ENCODE results near the gene PTBP3. TPM values are rescaled to one million over a fixed set of nuclear protein-coding genes. Genes with fewer than 3 reads are reported as not detected.
"Not testable (repeated sequence)": the region's sequence is repeated elsewhere in the genome, so short reads cannot be mapped to it uniquely, and the experiment has no call there.

PTBP3 gene
- total RNA-seq, 2 experiments from 2014 or later: 98.9 to 176 TPM

GRCh38 chr9:112377087-112377486, 43.7 kb upstream of the PTBP3 start:
- POLR2A ChIA-PET: no interaction called here
- ATAC-seq (no peak), DNase-seq (no peak)
- Mint-ChIP-seq H3K27me3 (no peaks in the 10 kb centered on the region), H3K36me3 (ENCODE audit: low read depth) (no peaks in the 10 kb centered on the region), H3K9me3 (ENCODE audit: low read depth) (no peaks in the 10 kb centered on the region), H3K4me1 (peaks cover 38% of the 10 kb centered on the region), H3K27ac (no peak overlapping the region), H3K4me3 (no peak overlapping the region)
- CTCF ChIA-PET: interaction anchor here (0.7 to 1.0 kb wide), 2 partner anchors 12 to 17 kb away, joined by 3 read pairs; no protein-coding TSS in a partner anchor
- intact Hi-C loops (cut with DNase I, micrococcal nuclease): loop anchor here in 1 of 2 experiments (10.0 kb wide), 1 partner anchor 338 kb away; the partner anchor contains the start of gene INIP

DNA sequence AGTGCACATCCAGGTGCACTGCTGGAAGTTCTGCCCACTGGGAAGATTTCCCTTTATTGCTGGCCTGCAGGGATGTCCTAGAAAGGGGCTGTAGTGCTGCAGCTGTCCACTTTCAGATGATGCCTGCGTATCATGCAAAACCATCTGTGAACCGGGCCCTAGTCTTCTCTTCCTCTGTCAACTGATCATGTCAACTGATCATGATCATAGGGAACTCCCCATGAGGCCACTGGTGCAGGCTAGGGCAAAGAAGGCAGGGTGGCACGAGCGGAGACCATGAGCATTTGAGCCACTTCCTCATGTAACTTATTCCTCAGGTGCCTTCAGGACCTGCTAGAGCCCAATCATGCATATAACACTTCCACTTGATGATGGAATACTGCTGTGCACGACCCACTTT, 41.9 kb upstream of the PTBP3 start:
- peaks cover 26% of the 10 kb centered on the region for H3K4me1 Mint-ChIP-seq
- no peak overlapping the region for H3K4me3 Mint-ChIP-seq
- H3K27ac Mint-ChIP-seq: no peak overlapping the region
- intact Hi-C loops (cut with DNase I, micrococcal nuclease): loop anchor here in 1 of 2 experiments (10.0 kb wide), 1 partner anchor 339 kb away; the partner anchor contains the start of gene INIP
- DNase-seq: no peak
- peaks cover 3% of the 10 kb centered on the region for H3K9me3 Mint-ChIP-seq (ENCODE audit: low read depth)
- no peaks in the 10 kb centered on the region for H3K36me3 Mint-ChIP-seq (ENCODE audit: low read depth)
- no peaks in the 10 kb centered on the region for H3K27me3 Mint-ChIP-seq
- ChIA-PET POLR2A (no interaction called here), CTCF (no interaction called here)
- ATAC-seq: no peak

- DNase-seq; CTCF ChIA-PET; H3K27me3 Mint-ChIP-seq; ATAC-seq; POLR2A ChIA-PET; H3K36me3 Mint-ChIP-seq (ENCODE audit: low read depth); H3K27ac Mint-ChIP-seq; H3K4me3 Mint-ChIP-seq: not testable (repeated sequence)
- intact Hi-C loops (cut with DNase I, micrococcal nuclease): loop anchor here in 1 of 2 experiments (10.0 kb wide), 1 partner anchor 341 kb away; the partner anchor contains the start of gene INIP
- Mint-ChIP-seq H3K9me3 (ENCODE audit: low read depth) (peaks cover 12% of the 10 kb centered on the region), H3K4me1 (peaks cover 26% of the 10 kb centered on the region)
Measured at GRCh38 chr9:112374232-112374631, 40.8 kb upstream of the PTBP3 start.

- POLR2A ChIA-PET; H3K27ac Mint-ChIP-seq; H3K27me3 Mint-ChIP-seq; H3K36me3 Mint-ChIP-seq (ENCODE audit: low read depth); DNase-seq; H3K4me3 Mint-ChIP-seq; ATAC-seq: not testable (repeated sequence)
- CTCF ChIA-PET: interaction anchor here (0.6 to 2.3 kb wide), 2 partner anchors 13 to 482 kb away, joined by 3 to 7 read pairs; no protein-coding TSS in a partner anchor
- intact Hi-C loops (cut with DNase I, micrococcal nuclease): loop anchor here in 1 of 2 experiments (10.0 kb wide), 1 partner anchor 341 kb away; the partner anchor contains the start of gene INIP
- Mint-ChIP-seq H3K4me1 (peaks cover 21% of the 10 kb centered on the region), H3K9me3 (ENCODE audit: low read depth) (peaks cover 12% of the 10 kb centered on the region)
Measured at GRCh38 chr9:112373666-112374065, 40.2 kb upstream of the PTBP3 start.

DNA sequence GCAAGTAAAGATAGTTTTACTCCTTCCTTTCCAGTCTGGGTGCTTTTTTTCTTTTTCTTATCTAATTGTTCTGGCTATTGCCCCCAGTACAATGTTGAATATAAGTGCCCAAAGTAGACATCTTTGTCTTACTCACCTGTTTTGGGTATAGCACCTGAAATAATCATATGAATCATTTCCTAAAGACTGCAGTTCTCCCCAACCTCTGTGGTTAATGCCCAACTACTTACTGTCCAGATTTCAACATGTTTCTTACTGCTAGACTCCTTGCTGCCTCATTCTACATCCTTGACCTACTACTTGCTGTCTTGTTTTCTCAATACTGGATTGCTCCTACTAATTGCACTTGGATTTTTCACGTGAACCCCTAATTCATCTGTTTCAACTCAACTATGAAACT, 37.6 kb upstream of the PTBP3 start:
- Mint-ChIP-seq H3K4me3 (no peak overlapping the region), H3K27me3 (no peaks in the 10 kb centered on the region), H3K9me3 (ENCODE audit: low read depth) (peaks cover 18% of the 10 kb centered on the region), H3K4me1 (no peaks in the 10 kb centered on the region), H3K27ac (no peak overlapping the region), H3K36me3 (ENCODE audit: low read depth) (no peaks in the 10 kb centered on the region)
- DNase-seq (no peak), ATAC-seq (no peak)
- POLR2A ChIA-PET: interaction anchor here (0.5 kb wide), 1 partner anchor 620 kb away, joined by 4 read pairs; no protein-coding TSS in a partner anchor
- CTCF ChIA-PET: interaction anchor here (2.1 kb wide), 1 partner anchor 10 kb away, joined by 6 read pairs; no protein-coding TSS in a partner anchor
- intact Hi-C loops (cut with DNase I, micrococcal nuclease): loop anchor here in 1 of 2 experiments (10.0 kb wide), 1 partner anchor 344 kb away; the partner anchor contains the start of gene INIP

DNA sequence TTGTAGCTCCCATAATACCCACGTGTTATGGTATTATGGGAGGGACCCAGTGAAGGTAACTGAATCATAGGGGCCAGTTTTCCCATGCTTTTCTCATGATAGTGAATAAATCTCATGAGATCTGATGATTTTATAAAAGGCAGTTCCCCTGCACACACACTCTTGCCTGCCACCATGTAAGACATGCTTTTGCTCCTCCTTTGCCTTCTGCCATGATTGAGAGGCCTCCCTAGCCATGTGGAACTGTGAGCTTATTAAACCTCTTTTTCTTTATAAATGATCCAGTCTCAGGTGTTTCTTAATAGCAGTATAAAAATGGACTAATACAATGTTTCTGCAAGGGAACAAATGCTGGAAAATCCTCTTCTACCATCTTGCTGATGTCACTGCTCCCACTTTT, 36.4 kb upstream of the PTBP3 start:
- no peak for ATAC-seq

GRCh38 chr9:112367465-112367864, 34.0 kb upstream of the PTBP3 start:
- POLR2A ChIA-PET: interaction anchor here (0.6 kb wide), 2 partner anchors 288 to 605 kb away, joined by 3 to 6 read pairs; no protein-coding TSS in a partner anchor
- no peak overlapping the region for H3K27ac Mint-ChIP-seq
- CTCF ChIA-PET: interaction anchor here (0.9 to 1.8 kb wide), 4 partner anchors 12 to 609 kb away, joined by 3 to 6 read pairs (median 4); no protein-coding TSS in a partner anchor
- peaks cover 6% of the 10 kb centered on the region for H3K27me3 Mint-ChIP-seq
- H3K36me3 Mint-ChIP-seq (ENCODE audit: low read depth): peaks cover 4% of the 10 kb centered on the region
- DNase-seq (no peak), ATAC-seq (no peak)
- no peak overlapping the region for H3K4me3 Mint-ChIP-seq
- no peaks in the 10 kb centered on the region for H3K4me1 Mint-ChIP-seq
- peaks cover 25% of the 10 kb centered on the region for H3K9me3 Mint-ChIP-seq (ENCODE audit: low read depth)
- intact Hi-C loops (cut with DNase I, micrococcal nuclease): no loop called here

More for the DNA sequence above, 36.4 kb upstream of the PTBP3 start:
- intact Hi-C loops (cut with DNase I, micrococcal nuclease): loop anchor here in 1 of 2 experiments (10.0 kb wide), 1 partner anchor 345 kb away; the partner anchor contains the start of gene INIP
- H3K27ac Mint-ChIP-seq: no peak overlapping the region
- peaks cover 4% of the 10 kb centered on the region for H3K27me3 Mint-ChIP-seq
- H3K4me1 Mint-ChIP-seq: no peaks in the 10 kb centered on the region
- ChIA-PET CTCF (interaction anchor here (0.6 to 2.1 kb wide), 3 partner anchors 9 to 399 kb away, joined by 3 to 8 read pairs (median 6); no protein-coding TSS in a partner anchor), POLR2A (no interaction called here)
- no peak for DNase-seq
- no peak overlapping the region for H3K4me3 Mint-ChIP-seq
- peaks cover 25% of the 10 kb centered on the region for H3K9me3 Mint-ChIP-seq (ENCODE audit: low read depth)
- peaks cover 4% of the 10 kb centered on the region for H3K36me3 Mint-ChIP-seq (ENCODE audit: low read depth)

DNA sequence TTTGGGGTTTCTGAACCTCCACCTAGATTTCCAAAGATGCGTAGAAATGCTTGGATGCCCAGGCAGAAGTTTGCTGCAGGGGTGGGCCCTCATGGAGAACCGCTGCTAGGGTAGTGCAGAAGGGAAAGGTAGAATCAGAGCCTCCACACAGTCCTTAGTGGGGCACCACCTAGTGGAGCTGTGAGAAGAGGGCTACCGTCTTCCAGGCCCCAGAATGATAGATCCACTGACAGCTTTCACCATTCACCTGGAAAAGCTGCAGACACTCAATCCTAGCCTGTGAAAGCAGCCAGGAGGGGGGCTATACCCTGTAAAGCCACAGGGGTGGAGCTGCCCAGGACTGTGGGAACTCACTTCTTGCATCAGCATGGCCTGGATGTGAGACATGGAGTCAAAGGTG, 33.2 kb upstream of the PTBP3 start:
- intact Hi-C loops (cut with DNase I, micrococcal nuclease): no loop called here
- H3K27ac Mint-ChIP-seq: no peak overlapping the region
- peaks cover 6% of the 10 kb centered on the region for H3K27me3 Mint-ChIP-seq
- CTCF ChIA-PET: interaction anchor here (0.9 to 1.8 kb wide), 5 partner anchors 13 to 608 kb away, joined by 3 to 6 read pairs (median 3); no protein-coding TSS in a partner anchor
- POLR2A ChIA-PET: interaction anchor here (0.6 kb wide), 1 partner anchor 605 kb away, joined by 6 read pairs; no protein-coding TSS in a partner anchor
- H3K4me1 Mint-ChIP-seq: no peaks in the 10 kb centered on the region
- ATAC-seq (no peak), DNase-seq (no peak)
- H3K9me3 Mint-ChIP-seq (ENCODE audit: low read depth): peaks cover 25% of the 10 kb centered on the region
- H3K4me3 Mint-ChIP-seq: no peak overlapping the region
- H3K36me3 Mint-ChIP-seq (ENCODE audit: low read depth): peaks cover 4% of the 10 kb centered on the region

- DNase-seq; POLR2A ChIA-PET; H3K36me3 Mint-ChIP-seq (ENCODE audit: low read depth); ATAC-seq; intact Hi-C loops (cut with DNase I, micrococcal nuclease); H3K4me3 Mint-ChIP-seq; H3K4me1 Mint-ChIP-seq; H3K27me3 Mint-ChIP-seq; H3K27ac Mint-ChIP-seq: not testable (repeated sequence)
- H3K9me3 Mint-ChIP-seq (ENCODE audit: low read depth): peaks cover 22% of the 10 kb centered on the region
- CTCF ChIA-PET: interaction anchor here (1.1 to 1.2 kb wide), 3 partner anchors 12 to 267 kb away, joined by 3 to 4 read pairs (median 3); no protein-coding TSS in a partner anchor
Measured at GRCh38 chr9:112365257-112365656, 31.8 kb upstream of the PTBP3 start.

- ChIA-PET POLR2A (no interaction called here), CTCF (interaction anchor here (1.2 kb wide), 2 partner anchors 44 to 266 kb away, joined by 3 to 4 read pairs; no protein-coding TSS in a partner anchor)
- no peak for ATAC-seq
Measured at GRCh38 chr9:112364761-112365160, 31.3 kb upstream of the PTBP3 start.

GRCh38 chr9:112361601-112362000, 28.2 kb upstream of the PTBP3 start:
- Mint-ChIP-seq H3K27me3 (peaks cover 6% of the 10 kb centered on the region), H3K36me3 (ENCODE audit: low read depth) (peaks cover 4% of the 10 kb centered on the region), H3K4me3 (no peak overlapping the region), H3K4me1 (peaks cover 11% of the 10 kb centered on the region), H3K27ac (no peak overlapping the region), H3K9me3 (ENCODE audit: low read depth) (peaks cover 7% of the 10 kb centered on the region)
- intact Hi-C loops (cut with DNase I, micrococcal nuclease): loop anchor here (1.0 to 5.0 kb wide), 7 partner anchors 17 to 601 kb away; no protein-coding TSS in a partner anchor
- ChIA-PET CTCF (interaction anchor here (0.6 to 4.0 kb wide), 34 partner anchors 8 to 599 kb away, joined by 3 to 61 read pairs (median 4); partner anchors contain the start of gene HSDL2), POLR2A (no interaction called here)
- ATAC-seq: no peak
- no peak for DNase-seq

More at GRCh38 chr9:112364761-112365160, 31.3 kb upstream of the PTBP3 start:
- H3K4me1 Mint-ChIP-seq: peaks cover 10% of the 10 kb centered on the region
- H3K9me3 Mint-ChIP-seq (ENCODE audit: low read depth): peaks cover 18% of the 10 kb centered on the region
- H3K36me3 Mint-ChIP-seq (ENCODE audit: low read depth): peaks cover 4% of the 10 kb centered on the region
- no peak overlapping the region for H3K4me3 Mint-ChIP-seq
- no peak overlapping the region for H3K27ac Mint-ChIP-seq
- DNase-seq: no peak
- intact Hi-C loops (cut with DNase I, micrococcal nuclease): loop anchor here in 1 of 2 experiments (5.0 kb wide), 1 partner anchor 602 kb away; no protein-coding TSS in a partner anchor
- H3K27me3 Mint-ChIP-seq: peaks cover 6% of the 10 kb centered on the region

Data from activated CD4-positive, alpha-beta T cell treated with anti-CD3 and anti-CD28 coated beads for 36 hours (primary cell).